Dermis microvascular lymphatic vessel endothelial cell (primary cell): ENCODE measurements around the gene DBN1. TPM values are rescaled to one million over a fixed set of nuclear protein-coding genes. Genes with fewer than 3 reads are reported as not detected.

Experiments
- total RNA-seq: library from RNA; depleted of rRNA; stranded (reverse); fragments of >200 nt; gene quantifications from 2 replicates; pipeline ENCODE4 v1.2.1, GENCODE V29; 2014

Gene DBN1
- total RNA-seq, 1 donor from 2014 or later: 95.9 TPM

Other genes with a start within 250 kb of the DBN1 start
- gene RAB24, start 169.9 kb downstream of the DBN1 start, total RNA-seq: 8.1 and 15.3 TPM in 2 replicates
- 115 and 117 TPM in 2 replicates for gene PRELID1, start 169.8 kb downstream of the DBN1 start, total RNA-seq
- 11.8 and 23.6 TPM in 2 replicates for gene MXD3, start 161.7 kb downstream of the DBN1 start, total RNA-seq
- 311 and 354 TPM in 2 replicates for gene LMAN2, start 122.0 kb downstream of the DBN1 start, total RNA-seq
- gene RGS14, start 115.7 kb downstream of the DBN1 start, total RNA-seq: 3.7 and 4.7 TPM in 2 replicates
- not detected in 2 replicates for gene SLC34A1, start 89.2 kb downstream of the DBN1 start, total RNA-seq
- not detected in 2 replicates for gene PFN3, start 73.0 kb downstream of the DBN1 start, total RNA-seq
- gene F12, start 64.1 kb downstream of the DBN1 start, total RNA-seq: 0.51 and 0.89 TPM in 2 replicates
- 15.4 and 18.0 TPM in 2 replicates for gene GRK6, start 47.0 kb downstream of the DBN1 start, total RNA-seq
- 2.1 and 2.2 TPM in 2 replicates for gene PRR7, start 26.8 kb downstream of the DBN1 start, total RNA-seq
- 31.5 and 53.2 TPM in 2 replicates for gene PDLIM7, start 24.0 kb upstream of the DBN1 start, total RNA-seq
- 2.8 and 4.4 TPM in 2 replicates for gene DOK3, start 36.2 kb upstream of the DBN1 start, total RNA-seq
- 66.2 and 78.5 TPM in 2 replicates for gene DDX41, start 43.3 kb upstream of the DBN1 start, total RNA-seq
- gene FAM193B, start 80.9 kb upstream of the DBN1 start, total RNA-seq: 9.8 and 15.8 TPM in 2 replicates
- 112 and 193 TPM in 2 replicates for gene TMED9, start 118.6 kb upstream of the DBN1 start, total RNA-seq
- gene B4GALT7, start 126.5 kb upstream of the DBN1 start, total RNA-seq: 20.3 and 28.8 TPM in 2 replicates